Measurements from ENCODE around the gene AWAT1. TPM values are rescaled to one million over a fixed set of nuclear protein-coding genes. Genes with fewer than 3 reads are reported as not detected.
A peak's percentile ranks its signal among the peaks of the same experiment; 100 is the strongest.

Gene AWAT1
- total RNA-seq, 1 donor from 2014 or later = not detected

GRCh38 chrX:70281951-70282350, 47.5 kb downstream of the AWAT1 start, which contains the start of gene RAB41:
TSS of gene RAB41 (plus strand) at chrX:70282172. CDS start at chrX:70282218, 46 bp downstream.
- intact Hi-C loops (cut with micrococcal nuclease) = no loop called here
- peaks cover 4% of the 10 kb centered on the region for H3K36me3 ChIP-seq
- H3K9me3 ChIP-seq (replicated peaks) = no peaks in the 10 kb centered on the region
- H3K4me1 ChIP-seq = no peaks in the 10 kb centered on the region
- no peak for TF ChIP-seq CTCF (IDR thresholded peaks at IDR 0.05; ENCODE audit: borderline replicate concordance)
- DNase-seq = no peak
- no peaks in the 10 kb centered on the region for H3K27me3 ChIP-seq (ENCODE audit: low read depth)
- H3K4me3 ChIP-seq = no peak within 1 kb of the TSS
- no peak within 1 kb of the TSS for H3K27ac ChIP-seq (replicated peaks)

- intact Hi-C loops (cut with micrococcal nuclease) = no loop called here
- no peaks in the 10 kb centered on the region for H3K27me3 ChIP-seq (ENCODE audit: low read depth)
- TF ChIP-seq CTCF (IDR thresholded peaks at IDR 0.05; ENCODE audit: borderline replicate concordance) = no peak
- peak overlapping the region; percentile 77 for H3K27ac ChIP-seq (replicated peaks)
- no peak for DNase-seq
- peaks cover 11% of the 10 kb centered on the region for H3K4me1 ChIP-seq
- H3K36me3 ChIP-seq = peaks cover 4% of the 10 kb centered on the region
- H3K4me3 ChIP-seq = peak overlapping the region; percentile 72
- H3K9me3 ChIP-seq (replicated peaks) = no peaks in the 10 kb centered on the region
Measured at GRCh38 chrX:70289168-70289792, 54.8 kb downstream of the AWAT1 start.

Other genes with a start within 250 kb of the AWAT1 start
- gene AWAT2, start 184.7 kb upstream of the AWAT1 start, total RNA-seq = not detected
- gene OTUD6A, start 172.2 kb upstream of the AWAT1 start, total RNA-seq = not detected
- gene IGBP1, start 101.2 kb upstream of the AWAT1 start, total RNA-seq = 50.9 TPM
- gene DGAT2L6, start 57.2 kb upstream of the AWAT1 start, total RNA-seq = not detected
- gene P2RY4, start 25.5 kb downstream of the AWAT1 start, total RNA-seq = not detected
- gene ARR3, start 33.7 kb downstream of the AWAT1 start, total RNA-seq = not detected
- gene RAB41, start 47.5 kb downstream of the AWAT1 start, total RNA-seq = not detected
- gene PDZD11, start 55.3 kb downstream of the AWAT1 start, total RNA-seq = 36.5 TPM
- gene KIF4A, start 55.4 kb downstream of the AWAT1 start, total RNA-seq = 0.25 TPM
- not detected for gene GDPD2, start 188.7 kb downstream of the AWAT1 start, total RNA-seq
- gene DLG3, start 210.2 kb downstream of the AWAT1 start, total RNA-seq = 7.9 TPM

Data from left ventricle myocardium inferior (tissue), 1 donor.